Measurements from ENCODE around the gene SEC24B. TPM values are rescaled to one million over a fixed set of nuclear protein-coding genes. Genes with fewer than 3 reads are reported as not detected.

The SEC24B gene
- polyA plus RNA-seq, 1 donor from 2014 or later: 20.4 TPM

DNA sequence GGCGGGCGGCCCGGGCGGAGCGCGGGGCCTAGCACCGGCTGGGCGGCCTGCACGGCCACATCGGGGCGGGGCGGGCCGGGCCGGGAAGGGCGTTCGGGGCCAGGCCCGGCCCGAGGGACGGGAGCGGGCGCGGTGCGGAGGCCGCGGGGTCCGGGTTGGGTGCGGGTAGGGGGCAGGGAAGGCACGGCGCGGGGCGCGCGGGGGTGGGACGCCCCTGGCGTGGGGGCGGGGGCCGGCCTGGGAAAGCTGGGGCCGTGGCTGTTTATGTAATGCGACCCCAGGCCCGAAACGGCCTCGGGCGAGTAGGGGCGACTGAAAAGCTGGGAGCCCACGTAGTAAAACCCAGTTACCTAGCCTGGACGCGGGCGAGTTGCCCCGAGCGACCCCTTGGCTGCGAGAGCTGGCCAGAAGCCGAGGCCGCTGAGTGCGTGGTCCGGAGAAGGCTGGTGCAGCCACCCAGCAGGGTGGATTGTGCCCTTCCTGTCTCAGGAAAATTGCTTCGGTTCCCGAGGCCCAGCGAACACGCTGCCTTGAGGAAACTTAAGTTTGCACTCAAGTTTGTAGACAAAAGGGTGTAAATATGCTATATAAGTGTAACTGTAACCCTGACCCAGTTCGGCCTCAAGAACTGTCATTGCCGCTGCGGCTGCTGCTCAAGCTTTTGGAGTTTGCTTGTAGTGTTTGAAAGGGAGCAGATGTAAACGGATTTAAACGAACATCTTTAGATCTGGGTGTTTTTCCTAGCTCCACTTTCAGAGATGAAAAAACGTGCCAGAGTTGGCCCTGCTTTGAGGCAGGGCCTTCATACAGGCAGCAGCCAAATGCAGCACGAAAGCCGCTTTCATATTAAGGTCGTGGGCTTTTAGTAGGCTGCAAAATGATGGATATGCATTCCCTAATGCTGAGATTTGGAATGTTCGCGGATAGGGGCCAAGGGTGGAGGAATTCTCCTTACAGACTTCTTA lies 674 bp downstream of the SEC24B start:
- peak overlapping the region; percentile 89 for H3K4me3 ChIP-seq (ENCODE audit: low read length)
- peak overlapping the region; percentile 64 for H3K27ac ChIP-seq (ENCODE audit: low read length)
- H3K79me2 ChIP-seq (replicated peaks; ENCODE audit: insufficient read depth, low read length): peaks cover 61% of the 10 kb centered on the region
- H3K9me3 ChIP-seq (ENCODE audit: low read length): no peaks in the 10 kb centered on the region
- H4K20me1 ChIP-seq (ENCODE audit: insufficient read depth): no peaks in the 10 kb centered on the region
- no peaks in the 10 kb centered on the region for H3F3A ChIP-seq (ENCODE audit: insufficient read depth, low read length, poor library complexity, severe bottlenecking)
- peak overlapping the region; percentile 65 for H3K4me2 ChIP-seq (ENCODE audit: low read length)
- H2AFZ ChIP-seq (ENCODE audit: low read depth, low read length): no peak overlapping the region
- no peaks in the 10 kb centered on the region for H3K9me2 ChIP-seq (ENCODE audit: insufficient read depth, low read length)
- H3K36me3 ChIP-seq (ENCODE audit: insufficient read depth, low read length): no peaks in the 10 kb centered on the region
- no peaks in the 10 kb centered on the region for H3K27me3 ChIP-seq (ENCODE audit: insufficient read depth, low read depth, low read length)
- peak; percentile 77 for TF ChIP-seq MXI1 (conservative IDR thresholded peaks at IDR 0.05; ENCODE audit: poor library complexity, severe bottlenecking)
- TF ChIP-seq, protein P1, sequence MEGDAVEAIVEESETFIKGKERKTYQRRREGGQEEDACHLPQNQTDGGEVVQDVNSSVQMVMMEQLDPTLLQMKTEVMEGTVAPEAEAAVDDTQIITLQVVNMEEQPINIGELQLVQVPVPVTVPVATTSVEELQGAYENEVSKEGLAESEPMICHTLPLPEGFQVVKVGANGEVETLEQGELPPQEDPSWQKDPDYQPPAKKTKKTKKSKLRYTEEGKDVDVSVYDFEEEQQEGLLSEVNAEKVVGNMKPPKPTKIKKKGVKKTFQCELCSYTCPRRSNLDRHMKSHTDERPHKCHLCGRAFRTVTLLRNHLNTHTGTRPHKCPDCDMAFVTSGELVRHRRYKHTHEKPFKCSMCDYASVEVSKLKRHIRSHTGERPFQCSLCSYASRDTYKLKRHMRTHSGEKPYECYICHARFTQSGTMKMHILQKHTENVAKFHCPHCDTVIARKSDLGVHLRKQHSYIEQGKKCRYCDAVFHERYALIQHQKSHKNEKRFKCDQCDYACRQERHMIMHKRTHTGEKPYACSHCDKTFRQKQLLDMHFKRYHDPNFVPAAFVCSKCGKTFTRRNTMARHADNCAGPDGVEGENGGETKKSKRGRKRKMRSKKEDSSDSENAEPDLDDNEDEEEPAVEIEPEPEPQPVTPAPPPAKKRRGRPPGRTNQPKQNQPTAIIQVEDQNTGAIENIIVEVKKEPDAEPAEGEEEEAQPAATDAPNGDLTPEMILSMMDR (IDR thresholded peaks at IDR 0.05; ENCODE audit: poor library complexity, severe bottlenecking): no peak
- peak; percentile 8 for TF ChIP-seq RAD21 (conservative IDR thresholded peaks at IDR 0.05)
- TF ChIP-seq POLR2AphosphoS5 (IDR thresholded peaks at IDR 0.05): no peak
- TF ChIP-seq TAF1 (IDR thresholded peaks at IDR 0.05; ENCODE audit: low read depth): peak; percentile 8
- TF ChIP-seq EP300 (conservative IDR thresholded peaks at IDR 0.05; ENCODE audit: poor library complexity, severe bottlenecking): no peak
- H3K9ac ChIP-seq (ENCODE audit: low read length): peak overlapping the region; percentile 85

- no peak for TF ChIP-seq EZH2 (IDR thresholded peaks at IDR 0.05; ENCODE audit: borderline replicate concordance, insufficient read depth, low read length, poor library complexity, severe bottlenecking)
- Histone ChIP-seq H3F3A (ENCODE audit: insufficient read depth, low read length, poor library complexity, severe bottlenecking) (no peaks in the 10 kb centered on the region), H3K4me2 (ENCODE audit: low read length) (peak overlapping the region; percentile 65), H3K36me3 (ENCODE audit: insufficient read depth, low read length) (no peaks in the 10 kb centered on the region), H3K27ac (ENCODE audit: low read length) (no peak overlapping the region), H3K27me3 (ENCODE audit: insufficient read depth, low read depth, low read length) (no peaks in the 10 kb centered on the region), H3K79me2 (replicated peaks; ENCODE audit: insufficient read depth, low read length) (peaks cover 72% of the 10 kb centered on the region), H3K4me3 (ENCODE audit: low read length) (peak overlapping the region; percentile 89), H3K9ac (ENCODE audit: low read length) (no peak overlapping the region), H4K20me1 (ENCODE audit: insufficient read depth) (no peaks in the 10 kb centered on the region), H2AFZ (ENCODE audit: low read depth, low read length) (no peak overlapping the region), H3K9me2 (ENCODE audit: insufficient read depth, low read length) (no peaks in the 10 kb centered on the region), H3K9me3 (ENCODE audit: low read length) (no peaks in the 10 kb centered on the region)
Measured at GRCh38 chr4:109435635-109436034, 2.0 kb downstream of the SEC24B start.

GRCh38 chr4:109436504-109436903 lies 2.9 kb downstream of the SEC24B start:
- peak overlapping the region; percentile 0 for H3K4me3 ChIP-seq (ENCODE audit: low read length)
- H3K9ac ChIP-seq (ENCODE audit: low read length): no peak overlapping the region
- H4K20me1 ChIP-seq (ENCODE audit: insufficient read depth): no peaks in the 10 kb centered on the region
- no peaks in the 10 kb centered on the region for H3F3A ChIP-seq (ENCODE audit: insufficient read depth, low read length, poor library complexity, severe bottlenecking)
- H3K27ac ChIP-seq (ENCODE audit: low read length): no peak overlapping the region
- peaks cover 81% of the 10 kb centered on the region for H3K79me2 ChIP-seq (replicated peaks; ENCODE audit: insufficient read depth, low read length)
- H3K9me2 ChIP-seq (ENCODE audit: insufficient read depth, low read length): no peaks in the 10 kb centered on the region
- TF ChIP-seq REST (IDR thresholded peaks at IDR 0.05; ENCODE audit: borderline replicate concordance): no peak
- TF ChIP-seq EP300 (conservative IDR thresholded peaks at IDR 0.05; ENCODE audit: poor library complexity, severe bottlenecking): no peak
- no peak for TF ChIP-seq POLR2AphosphoS5 (IDR thresholded peaks at IDR 0.05)
- no peak for TF ChIP-seq MXI1 (conservative IDR thresholded peaks at IDR 0.05; ENCODE audit: poor library complexity, severe bottlenecking)
- H3K27me3 ChIP-seq (ENCODE audit: insufficient read depth, low read depth, low read length): no peaks in the 10 kb centered on the region
- no peaks in the 10 kb centered on the region for H3K36me3 ChIP-seq (ENCODE audit: insufficient read depth, low read length)
- no peak overlapping the region for H2AFZ ChIP-seq (ENCODE audit: low read depth, low read length)
- H3K4me2 ChIP-seq (ENCODE audit: low read length): no peak overlapping the region
- H3K9me3 ChIP-seq (ENCODE audit: low read length): no peaks in the 10 kb centered on the region
